Fibroblast of pulmonary artery (primary cell): ENCODE results near the gene RASA1.
"Not testable (repeated sequence)": the region's sequence is repeated elsewhere in the genome, so short reads cannot be mapped to it uniquely, and the experiment has no call there.

Source experiments
- DNase-seq: peaks from one replicate; pipeline ENCODE4 v3.0.0-alpha.2; 2010; ENCODE audit warnings: low read depth
- H3K4me3 ChIP-seq: replicated peaks from 2 replicates; pipeline ENCODE4 v1.5.1; 2011; ENCODE audit warnings: low read depth, mild to moderate bottlenecking, control low read depth, low read length, moderate library complexity
- TF ChIP-seq, protein P1 (sequence below): IDR thresholded peaks from 2 replicates; pipeline ENCODE4 v1.5.1; 2011; ENCODE audit warnings: mild to moderate bottlenecking, control low read depth, low read length, inconsistent platforms; ENCODE audit errors: missing control alignments

The RASA1 gene

GRCh38 chr5:87303324-87303723 lies 35.6 kb downstream of the RASA1 start:
- TF ChIP-seq, protein P1, sequence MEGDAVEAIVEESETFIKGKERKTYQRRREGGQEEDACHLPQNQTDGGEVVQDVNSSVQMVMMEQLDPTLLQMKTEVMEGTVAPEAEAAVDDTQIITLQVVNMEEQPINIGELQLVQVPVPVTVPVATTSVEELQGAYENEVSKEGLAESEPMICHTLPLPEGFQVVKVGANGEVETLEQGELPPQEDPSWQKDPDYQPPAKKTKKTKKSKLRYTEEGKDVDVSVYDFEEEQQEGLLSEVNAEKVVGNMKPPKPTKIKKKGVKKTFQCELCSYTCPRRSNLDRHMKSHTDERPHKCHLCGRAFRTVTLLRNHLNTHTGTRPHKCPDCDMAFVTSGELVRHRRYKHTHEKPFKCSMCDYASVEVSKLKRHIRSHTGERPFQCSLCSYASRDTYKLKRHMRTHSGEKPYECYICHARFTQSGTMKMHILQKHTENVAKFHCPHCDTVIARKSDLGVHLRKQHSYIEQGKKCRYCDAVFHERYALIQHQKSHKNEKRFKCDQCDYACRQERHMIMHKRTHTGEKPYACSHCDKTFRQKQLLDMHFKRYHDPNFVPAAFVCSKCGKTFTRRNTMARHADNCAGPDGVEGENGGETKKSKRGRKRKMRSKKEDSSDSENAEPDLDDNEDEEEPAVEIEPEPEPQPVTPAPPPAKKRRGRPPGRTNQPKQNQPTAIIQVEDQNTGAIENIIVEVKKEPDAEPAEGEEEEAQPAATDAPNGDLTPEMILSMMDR, result no peak
- DNase-seq, result no peak
- H3K4me3 ChIP-seq, result no peak overlapping the region

GRCh38 chr5:87306090-87306489 lies 38.4 kb downstream of the RASA1 start:
- not testable (repeated sequence) for H3K4me3 ChIP-seq, DNase-seq

DNA sequence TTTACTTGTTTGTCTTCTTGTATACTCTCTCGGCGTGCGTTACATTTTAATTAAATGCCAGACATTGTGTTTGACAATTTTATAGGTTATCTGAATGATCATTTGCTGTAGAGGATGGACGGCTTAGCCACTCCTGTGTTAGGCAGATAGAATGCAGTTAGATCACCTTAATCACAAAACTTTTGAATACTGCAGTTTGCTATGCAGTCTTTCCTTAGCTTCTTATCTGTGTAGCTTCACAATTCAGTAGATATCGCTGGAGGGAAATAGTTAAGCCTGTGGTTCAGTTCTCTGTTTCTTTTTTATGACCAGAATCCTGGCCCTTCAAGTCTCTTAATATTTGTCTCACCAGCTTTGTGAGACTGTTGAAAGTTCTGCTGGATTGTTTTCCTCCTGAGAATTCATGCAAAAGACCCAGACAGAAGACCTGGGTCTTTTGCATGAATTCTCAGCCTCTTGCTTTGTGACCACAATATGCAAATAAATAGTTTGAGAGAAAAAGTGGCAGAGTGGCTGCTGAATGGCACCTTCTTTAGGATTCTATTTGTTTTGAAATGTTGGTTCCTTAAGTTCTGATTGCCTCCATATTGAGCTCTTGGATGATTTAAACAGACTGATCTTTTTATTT lies 40.2 kb downstream of the RASA1 start:
- no peak overlapping the region for H3K4me3 ChIP-seq
- DNase-seq, result no peak
- TF ChIP-seq, protein P1, result no peak

GRCh38 chr5:87311405-87312279 lies 44.0 kb downstream of the RASA1 start:
- TF ChIP-seq, protein P1, result no peak
- no peak overlapping the region for H3K4me3 ChIP-seq
- DNase-seq, result no peak

- no peak for DNase-seq
- TF ChIP-seq, protein P1, result no peak
- H3K4me3 ChIP-seq, result no peak overlapping the region
These were observed 45.5 kb downstream of the RASA1 start for GRCh38 chr5:87313216-87313615.

GRCh38 chr5:87319469-87319868 lies 51.8 kb downstream of the RASA1 start:
- TF ChIP-seq, protein P1, result no peak
- no peak for DNase-seq
- H3K4me3 ChIP-seq, result no peak overlapping the region

- TF ChIP-seq, protein P1, result no peak
These were observed 53.9 kb downstream of the RASA1 start for GRCh38 chr5:87321605-87322004.

More at GRCh38 chr5:87321605-87322004, 53.9 kb downstream of the RASA1 start:
- no peak for DNase-seq
- H3K4me3 ChIP-seq, result no peak overlapping the region
